ENCODE data around the gene EPC2.
"Not testable (repeated sequence)": the region's sequence is repeated elsewhere in the genome, so short reads cannot be mapped to it uniquely, and the experiment has no call there.

The EPC2 gene

GRCh38 chr2:148642112-148642744 is 2.3 kb upstream of the EPC2 start:
- DNase-seq (ENCODE audit: low read depth in 2 of 2) = no peak

- no peak for DNase-seq (ENCODE audit: low read depth in 2 of 2)
Observed at GRCh38 chr2:148642891-148643416, 1.6 kb upstream of the EPC2 start.

- no peak for DNase-seq (ENCODE audit: low read depth in 2 of 2)
Observed at GRCh38 chr2:148643421-148643820, 1.1 kb upstream of the EPC2 start.

DNA sequence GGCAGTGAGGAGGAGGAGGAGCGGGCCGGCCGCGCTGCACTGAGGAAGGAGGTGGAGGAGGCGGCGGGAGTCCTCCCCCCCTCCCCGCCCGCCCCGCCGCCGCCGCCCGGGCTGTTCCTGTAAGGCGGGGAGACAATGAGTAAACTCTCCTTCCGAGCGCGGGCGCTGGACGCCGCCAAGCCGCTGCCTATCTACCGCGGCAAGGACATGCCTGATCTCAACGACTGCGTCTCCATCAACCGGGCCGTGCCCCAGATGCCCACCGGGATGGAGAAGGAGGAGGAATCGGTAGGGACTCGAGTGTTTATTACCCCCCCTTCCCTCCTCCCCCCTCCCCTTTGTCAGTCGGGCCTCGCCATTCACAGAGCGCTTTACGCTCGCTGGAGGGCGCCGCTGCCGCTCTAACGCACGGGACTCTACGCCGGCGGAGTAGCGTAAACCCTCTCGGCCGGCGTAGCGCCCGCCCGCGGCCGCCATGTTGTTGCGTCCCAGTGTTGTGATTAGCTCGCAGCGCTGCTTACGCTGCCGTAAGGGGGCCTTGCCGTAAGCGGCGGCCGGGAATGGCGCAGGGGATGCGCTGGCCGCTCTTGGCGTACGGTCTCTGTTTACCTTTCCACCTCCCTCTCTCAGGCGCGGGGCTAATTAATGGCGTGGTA is 460 bp downstream of the EPC2 start:
- DNase-seq (ENCODE audit: low read depth in 2 of 2) = peak; percentile 90 to 91

DNA sequence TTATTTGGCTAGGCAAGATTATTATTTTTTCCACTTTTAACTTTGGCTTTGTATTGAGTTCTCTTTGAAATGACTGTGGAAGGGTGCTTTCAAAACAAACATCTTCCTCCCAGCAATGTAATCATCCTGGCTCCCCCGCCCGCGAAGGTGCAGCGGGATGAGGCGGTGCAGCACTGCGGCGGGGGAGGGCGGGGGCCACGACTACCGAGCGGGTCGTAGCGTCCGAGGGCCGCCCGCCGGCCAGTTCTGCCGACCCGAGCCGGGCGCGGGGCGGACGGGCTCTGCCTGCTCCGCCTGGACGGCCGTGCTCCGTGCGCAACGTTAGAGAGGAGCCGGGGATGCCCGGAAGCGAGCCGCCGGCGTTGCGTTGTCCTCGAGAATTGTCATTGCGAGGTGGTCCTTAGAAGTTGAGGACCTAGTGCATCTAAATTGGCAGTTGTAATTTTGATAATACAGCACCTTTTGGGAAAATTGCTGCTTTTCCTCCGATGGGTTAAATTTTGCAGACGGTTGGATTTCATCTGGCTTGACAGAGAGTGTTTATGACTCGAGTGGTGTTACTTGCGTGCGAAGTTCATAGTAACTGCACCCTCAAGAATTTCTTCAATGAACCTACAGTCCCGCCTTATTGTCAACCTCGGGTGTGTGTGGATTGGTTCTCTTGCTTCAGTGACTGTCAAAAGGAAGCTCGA is 1.1 kb downstream of the EPC2 start:
- peak; percentile 14 to 28 for DNase-seq (ENCODE audit: low read depth in 2 of 2)

GRCh38 chr2:148646231-148646559 is 1.6 kb downstream of the EPC2 start:
- no peak for DNase-seq (ENCODE audit: low read depth in 2 of 2)

- DNase-seq (ENCODE audit: low read depth in 2 of 2) = not testable (repeated sequence)
Observed at GRCh38 chr2:148647711-148648110, 3.2 kb downstream of the EPC2 start.

DNA sequence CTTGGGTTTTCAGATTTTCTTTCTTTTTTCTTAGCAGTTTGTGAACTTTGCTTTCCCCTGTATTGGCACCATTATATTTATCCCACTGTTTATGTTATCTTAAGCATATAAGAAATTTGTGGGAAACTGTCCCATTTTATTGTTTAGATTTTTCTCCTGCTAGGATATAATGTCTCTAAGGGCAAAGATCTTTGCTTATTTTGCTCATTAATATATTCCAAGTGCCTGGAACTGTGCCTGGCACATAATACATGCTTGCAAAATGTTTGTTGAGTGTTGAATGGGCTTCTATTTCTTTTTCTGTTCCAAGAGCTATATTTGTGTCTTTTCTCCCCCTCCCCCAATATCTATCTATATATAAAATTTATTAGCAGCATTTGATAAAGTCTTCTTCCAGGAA is 5.4 kb downstream of the EPC2 start:
- no peak for DNase-seq (ENCODE audit: low read depth in 2 of 2)

GRCh38 chr2:148650881-148651280 is 6.3 kb downstream of the EPC2 start:
- no peak for DNase-seq (ENCODE audit: low read depth in 2 of 2)

DNA sequence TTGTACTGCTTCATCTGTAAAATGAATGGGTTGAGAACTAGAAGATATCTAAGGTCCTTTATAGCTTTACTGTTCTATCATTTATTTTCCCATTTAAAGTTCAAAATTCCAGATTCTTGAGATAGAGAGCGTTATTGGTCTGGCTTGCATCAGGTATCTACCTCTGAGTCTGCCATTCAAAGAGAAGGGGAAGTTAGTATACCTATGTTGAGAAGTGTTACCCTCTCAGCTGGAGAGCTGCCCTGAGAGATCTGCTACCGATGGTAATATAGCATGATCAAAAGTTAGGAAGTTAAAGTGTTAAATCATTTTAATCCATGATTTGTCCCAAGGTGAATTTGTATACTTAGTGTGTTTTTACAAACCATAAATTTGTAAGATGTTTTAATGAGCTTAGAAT is 7.4 kb downstream of the EPC2 start:
- DNase-seq (ENCODE audit: low read depth in 2 of 2) = no peak

GRCh38 chr2:148653437-148653836 is 8.9 kb downstream of the EPC2 start:
- DNase-seq (ENCODE audit: low read depth in 2 of 2) = no peak

DNA sequence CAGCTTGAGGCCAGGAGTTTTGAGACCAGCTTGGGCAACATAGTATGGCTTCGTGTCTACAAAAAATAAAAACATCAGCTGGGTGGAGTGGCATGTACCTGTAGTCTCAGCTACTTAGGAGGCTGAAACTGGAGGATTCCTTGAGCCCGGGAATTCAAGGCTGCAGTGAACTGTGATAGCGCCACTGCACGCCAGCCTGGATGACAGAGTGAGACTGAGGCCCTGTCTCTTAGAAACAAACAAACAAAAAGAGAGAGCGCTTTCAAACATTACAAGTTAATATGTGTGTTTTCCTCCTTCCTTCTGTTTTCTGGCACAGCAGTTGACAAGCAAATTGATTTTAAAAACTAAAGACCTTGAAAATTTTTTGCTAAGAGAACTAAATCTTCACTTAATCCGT is 9.9 kb downstream of the EPC2 start:
- DNase-seq (ENCODE audit: low read depth in 2 of 2) = no peak

DNA sequence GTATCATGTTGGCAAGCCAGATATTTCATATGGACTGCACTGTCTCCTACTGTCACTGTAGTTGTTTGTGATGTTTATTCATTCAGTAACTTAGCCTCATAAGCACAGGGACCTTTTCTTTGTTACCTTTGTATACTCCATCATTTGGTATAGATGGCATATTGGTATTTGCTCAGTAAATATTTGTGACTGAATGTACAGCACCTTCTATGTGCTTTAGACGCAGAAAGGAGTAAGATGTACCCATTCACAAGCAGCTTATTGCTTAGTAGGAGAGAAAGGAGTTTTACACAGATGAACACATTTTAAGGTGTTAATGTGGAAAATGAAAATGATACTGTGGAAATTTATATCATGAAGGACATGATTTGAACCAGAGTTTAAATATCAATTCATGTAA is 12.0 kb downstream of the EPC2 start:
- DNase-seq (ENCODE audit: low read depth in 2 of 2) = no peak

GRCh38 chr2:148658807-148659722 is 14.5 kb downstream of the EPC2 start:
- DNase-seq (ENCODE audit: low read depth in 2 of 2) = no peak

DNA sequence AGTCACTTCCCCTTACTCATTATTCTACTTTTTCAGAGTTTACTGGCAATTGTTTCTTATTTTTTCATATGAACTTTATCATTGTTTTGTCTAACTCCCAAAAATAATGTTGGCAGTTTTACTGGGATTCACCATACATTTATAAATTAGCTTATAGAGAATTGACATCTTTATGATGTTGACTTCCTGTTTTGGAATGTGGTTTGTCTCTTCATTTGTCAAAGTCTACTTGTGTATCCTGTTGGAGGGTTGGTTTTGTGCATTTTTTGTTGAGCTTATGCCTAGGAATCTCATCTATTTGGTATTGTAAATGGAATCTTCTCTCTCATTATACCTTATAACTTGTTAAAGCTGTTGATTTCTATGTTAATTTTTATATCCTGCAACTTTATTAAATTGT is 16.4 kb downstream of the EPC2 start:
- DNase-seq (ENCODE audit: low read depth in 2 of 2) = no peak

DNA sequence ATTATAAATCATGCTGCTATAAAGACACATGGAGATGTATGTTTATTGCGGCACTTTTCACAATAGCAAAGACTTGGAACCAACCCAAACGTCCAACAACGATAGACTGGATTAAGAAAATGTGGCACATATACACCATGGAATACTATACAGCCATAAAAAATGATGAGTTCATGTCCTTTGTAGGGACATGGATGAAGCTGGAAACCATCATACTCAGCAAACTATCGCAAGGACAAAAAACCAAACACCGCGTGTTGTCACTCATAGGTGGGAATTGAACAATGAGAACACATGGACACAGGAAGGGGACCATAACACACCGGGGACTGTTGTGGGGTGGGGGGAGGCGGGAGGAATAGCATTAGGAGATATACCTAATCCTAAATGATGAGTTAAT is 17.8 kb downstream of the EPC2 start:
- not testable (repeated sequence) for DNase-seq (ENCODE audit: low read depth in 2 of 2)

GRCh38 chr2:148664229-148664628 is 19.7 kb downstream of the EPC2 start:
- DNase-seq (ENCODE audit: low read depth in 2 of 2) = no peak

GRCh38 chr2:148666555-148666954 is 22.0 kb downstream of the EPC2 start:
- DNase-seq (ENCODE audit: low read depth in 2 of 2) = no peak

DNA sequence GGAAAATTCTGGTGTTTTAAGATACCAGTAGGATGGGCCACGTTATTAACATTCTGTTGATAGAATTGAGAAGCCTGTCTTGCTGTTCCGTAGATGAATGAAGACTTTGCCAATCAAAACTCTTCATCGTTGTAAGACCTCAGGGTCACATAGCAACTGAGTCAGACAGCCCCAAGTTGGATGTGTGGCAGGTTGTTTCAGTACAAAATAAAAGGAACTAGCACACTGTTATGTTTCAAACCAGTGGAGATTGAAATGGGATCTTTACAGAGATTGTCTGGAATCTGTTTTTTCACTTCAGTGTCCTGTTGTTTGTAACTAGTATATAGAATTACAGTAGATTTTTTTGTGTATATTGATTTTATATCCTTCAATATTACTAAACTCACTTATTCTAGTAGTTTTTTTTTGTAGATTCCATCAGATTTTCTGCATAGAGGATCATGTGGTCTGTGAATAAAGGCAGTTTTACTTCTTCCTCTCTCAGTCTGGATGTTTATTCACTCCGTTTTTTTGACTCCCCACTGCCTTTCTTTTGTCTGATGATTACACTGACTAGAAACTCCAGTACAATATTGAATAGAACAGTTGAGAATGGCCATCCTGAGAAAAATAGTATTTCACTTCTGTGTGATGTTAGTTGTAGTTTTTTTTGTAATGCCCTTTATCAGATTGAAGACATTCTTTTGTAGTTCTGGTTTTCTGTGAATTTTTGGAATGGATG is 22.7 kb downstream of the EPC2 start:
- DNase-seq (ENCODE audit: low read depth in 2 of 2) = no peak

DNA sequence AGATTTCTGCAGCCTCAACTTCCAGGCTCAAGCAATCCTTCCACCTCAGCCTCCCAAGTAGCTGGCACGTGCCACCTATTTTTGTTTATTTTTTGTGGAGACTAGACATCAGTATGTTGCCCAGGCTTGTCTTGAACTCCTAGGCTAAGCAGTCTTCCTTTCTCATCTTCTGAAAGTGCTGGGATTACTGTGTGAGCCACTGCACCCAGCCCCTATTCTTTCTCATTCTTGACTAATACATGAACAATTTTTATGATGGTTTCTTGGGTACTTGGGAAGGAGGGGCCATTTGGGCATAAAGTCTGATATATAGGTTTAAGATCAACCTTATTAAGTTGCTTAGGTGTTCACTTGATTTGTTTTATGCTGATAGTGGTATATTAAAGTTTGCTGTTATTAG is 26.2 kb downstream of the EPC2 start:
- no peak for DNase-seq (ENCODE audit: low read depth in 2 of 2)

All from stimulated activated CD8-positive, alpha-beta memory T cell treated with anti-CD3 and anti-CD28 coated beads, Interleukin-2, amount 100 ng/mL, for 1 hour (primary cell).